ENCODE data around the gene PKN1.
A peak's percentile ranks its signal among the peaks of the same experiment; 100 is the strongest.

Gene PKN1

DNA sequence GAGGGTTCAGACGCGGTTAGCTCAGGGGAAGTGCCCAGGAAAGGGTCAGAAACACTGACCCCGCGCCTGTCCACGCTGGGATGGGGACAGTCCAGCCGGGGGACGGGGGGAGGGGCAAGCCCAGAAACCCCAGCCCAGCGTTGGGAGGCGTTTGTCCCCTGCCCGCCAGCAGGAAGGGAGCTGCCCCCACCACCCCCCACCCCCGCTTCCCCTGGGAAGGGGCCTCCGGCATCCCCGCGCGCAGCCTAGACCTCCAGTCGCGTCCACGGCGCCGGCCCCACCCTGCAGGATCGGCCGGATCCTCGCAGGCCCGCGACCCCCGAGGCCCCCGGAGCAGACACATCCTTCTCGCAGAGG lies 62.5 kb downstream of the PKN1 start:
- peaks cover 13% of the 10 kb centered on the region for H3K79me2 ChIP-seq (ENCODE audit: control insufficient read depth, insufficient read depth, low read length, poor library complexity)
- peak overlapping the region; percentile 62 for H3K14ac ChIP-seq (ENCODE audit: low read length)
- DNase-seq, result no peak
- peaks cover 10% of the 10 kb centered on the region for H3K79me1 ChIP-seq (ENCODE audit: low read length)
- H3K27me3 ChIP-seq (ENCODE audit: insufficient read depth, low read length), result no peaks in the 10 kb centered on the region
- H3K4ac ChIP-seq (ENCODE audit: low read depth, low read length), result peak overlapping the region; percentile 90
- H3K18ac ChIP-seq (ENCODE audit: low read length), result peak overlapping the region; percentile 61
- H3K23ac ChIP-seq (ENCODE audit: low read length), result no peak overlapping the region
- peak overlapping the region; percentile 81 for H3K4me2 ChIP-seq (ENCODE audit: low read length)
- no peak overlapping the region for H3K27ac ChIP-seq (ENCODE audit: low read depth, low read length)
- WGBS (ENCODE audit: extremely low coverage, insufficient coverage, insufficient read length), result no CpG with 5 or more reads among the region's 28 CpGs
- H4K8ac ChIP-seq (ENCODE audit: low read depth, low read length), result peak overlapping the region; percentile 31
- peak overlapping the region; percentile 74 for H2AFZ ChIP-seq (ENCODE audit: insufficient read depth, low read length, poor library complexity)
- peak overlapping the region; percentile 79 for H3K4me3 ChIP-seq (ENCODE audit: low read depth, low read length)
- H4K12ac ChIP-seq (ENCODE audit: low read depth, low read length), result peak overlapping the region; percentile 45
- no peak overlapping the region for H2BK12ac ChIP-seq (ENCODE audit: low read length)
- peak overlapping the region; percentile 69 for H3K9ac ChIP-seq (ENCODE audit: low read length)
- no peak overlapping the region for H2BK120ac ChIP-seq (ENCODE audit: insufficient read depth, low read length, poor library complexity)
- peaks cover 7 to 10% of the 10 kb centered on the region in 2 experiments for H3K4me1 ChIP-seq (ENCODE audit: control insufficient read depth in 1 of 2, insufficient read depth in 2 of 2, low read length in 2 of 2)
- peaks cover 14% of the 10 kb centered on the region in 2 experiments for H3K36me3 ChIP-seq (ENCODE audit: control insufficient read depth in 1 of 2, insufficient read depth in 2 of 2, low read length in 2 of 2)
- peak overlapping the region; percentile 28 for H2AK5ac ChIP-seq (ENCODE audit: low read length)
- H2BK5ac ChIP-seq (ENCODE audit: low read depth, low read length, poor library complexity), result peak overlapping the region; percentile 15
- H4K91ac ChIP-seq (ENCODE audit: low read depth, low read length), result peak overlapping the region; percentile 74
- peaks cover 2% of the 10 kb centered on the region for H3K9me3 ChIP-seq (ENCODE audit: insufficient read depth, low read depth, low read length)

DNA sequence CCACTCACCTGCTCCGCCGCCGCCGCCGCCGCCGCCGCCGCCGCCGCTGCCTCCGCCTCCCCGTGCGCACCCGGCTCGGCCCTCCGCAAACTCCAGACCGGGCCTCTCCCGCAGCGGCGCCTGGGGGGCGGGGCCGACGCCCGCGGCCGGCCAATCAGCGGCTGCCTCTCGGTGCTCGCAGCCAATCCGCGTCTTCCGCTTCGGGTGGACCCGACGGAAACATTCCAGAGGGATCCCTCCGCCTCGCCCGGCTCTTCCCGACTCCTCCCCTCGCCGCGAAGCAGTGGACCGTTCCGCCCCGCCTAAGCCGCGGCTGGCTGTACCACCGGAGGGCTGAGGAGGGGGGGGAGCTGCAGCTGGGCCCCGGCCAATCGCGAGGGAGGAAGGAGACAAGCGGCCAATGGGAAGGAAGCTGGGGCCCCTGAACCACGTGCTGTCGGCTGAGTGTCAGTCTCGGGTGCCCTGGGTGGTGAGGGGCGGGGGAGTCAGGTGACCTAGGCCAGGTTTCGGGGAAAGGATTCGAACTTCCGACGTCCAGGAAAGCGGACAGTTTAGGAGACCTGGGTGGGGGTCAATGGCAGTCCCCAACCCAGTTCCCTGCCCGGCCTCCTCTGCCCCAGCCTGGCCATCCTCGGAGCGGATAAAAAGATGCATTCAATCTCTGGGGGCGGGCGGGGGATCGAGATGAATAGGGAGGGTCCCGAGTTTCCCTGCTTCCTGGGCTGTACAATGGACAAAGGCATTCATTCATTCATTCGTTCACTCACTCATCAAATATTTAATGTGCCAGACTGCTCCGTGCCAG lies 63.1 kb downstream of the PKN1 start, which contains the start of gene GIPC1:
TSS of gene GIPC1 (minus strand) at position 99 of the 805 bp plus-strand sequence. CDS start 13,151 bp downstream, outside the sequence.
- Histone ChIP-seq H2AFZ (ENCODE audit: insufficient read depth, low read length, poor library complexity) (peak within 1 kb of the TSS; percentile 74), H3K23ac (ENCODE audit: low read length) (no peak within 1 kb of the TSS), H4K8ac (ENCODE audit: low read depth, low read length) (peak within 1 kb of the TSS; percentile 81), H3K27ac (ENCODE audit: low read depth, low read length) (no peak within 1 kb of the TSS), H3K14ac (ENCODE audit: low read length) (peak within 1 kb of the TSS; percentile 62), H3K4me2 (ENCODE audit: low read length) (peak within 1 kb of the TSS; percentile 81), H3K4ac (ENCODE audit: low read depth, low read length) (peak within 1 kb of the TSS; percentile 98), H3K9me3 (ENCODE audit: insufficient read depth, low read depth, low read length) (peaks cover 2% of the 10 kb centered on the region), H2BK120ac (ENCODE audit: insufficient read depth, low read length, poor library complexity) (peak within 1 kb of the TSS; percentile 20), H2BK12ac (ENCODE audit: low read length) (peak within 1 kb of the TSS; percentile 51), H2BK5ac (ENCODE audit: low read depth, low read length, poor library complexity) (peak within 1 kb of the TSS; percentile 15), H3K79me2 (ENCODE audit: control insufficient read depth, insufficient read depth, low read length, poor library complexity) (peaks cover 13% of the 10 kb centered on the region), H3K27me3 (ENCODE audit: insufficient read depth, low read length) (no peaks in the 10 kb centered on the region), H4K12ac (ENCODE audit: low read depth, low read length) (peak within 1 kb of the TSS; percentile 45), H3K79me1 (ENCODE audit: low read length) (peaks cover 10% of the 10 kb centered on the region), H3K4me1 (ENCODE audit: control insufficient read depth in 1 of 2, insufficient read depth in 2 of 2, low read length in 2 of 2) (peaks cover 7 to 10% of the 10 kb centered on the region in 2 experiments), H2AK5ac (ENCODE audit: low read length) (peak within 1 kb of the TSS; percentile 28), H3K36me3 (ENCODE audit: control insufficient read depth in 1 of 2, insufficient read depth in 2 of 2, low read length in 2 of 2) (peaks cover 12 to 14% of the 10 kb centered on the region in 2 experiments), H4K91ac (ENCODE audit: low read depth, low read length) (peak within 1 kb of the TSS; percentile 75), H3K4me3 (ENCODE audit: low read depth, low read length) (peak within 1 kb of the TSS; percentile 79), H3K9ac (ENCODE audit: low read length) (peak within 1 kb of the TSS; percentile 69), H3K18ac (ENCODE audit: low read length) (peak within 1 kb of the TSS; percentile 61)
- no CpG with 5 or more reads among the region's 71 CpGs for WGBS (ENCODE audit: extremely low coverage, insufficient coverage, insufficient read length)
- peak; percentile 94 to 98 for DNase-seq

DNA sequence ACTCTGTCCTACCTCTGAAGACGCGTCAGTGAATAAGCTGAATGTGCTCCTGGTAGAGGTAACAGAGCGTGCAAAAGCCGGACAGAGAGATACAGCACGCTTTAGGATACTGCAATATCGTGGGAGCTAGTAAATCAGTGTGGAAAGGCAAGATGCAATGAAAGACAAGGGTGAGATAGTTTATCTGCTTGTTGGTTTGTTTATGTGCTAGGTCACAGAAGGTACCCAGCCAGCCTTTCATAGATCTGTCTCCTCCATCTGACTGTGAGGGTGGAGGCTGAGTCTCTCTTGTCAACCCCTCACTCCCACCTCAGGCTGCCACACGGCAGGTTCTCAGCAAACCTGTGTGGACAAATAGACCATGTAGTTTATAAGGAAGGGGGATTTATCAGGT lies 63.7 kb downstream of the PKN1 start:
- WGBS (ENCODE audit: extremely low coverage, insufficient coverage, insufficient read length), result no CpG with 5 or more reads among the region's 7 CpGs
- peak overlapping the region; percentile 20 for H2BK120ac ChIP-seq (ENCODE audit: insufficient read depth, low read length, poor library complexity)
- H3K4me1 ChIP-seq (ENCODE audit: control insufficient read depth in 1 of 2, insufficient read depth in 2 of 2, low read length in 2 of 2), result peaks cover 7 to 10% of the 10 kb centered on the region in 2 experiments
- peak overlapping the region; percentile 81 for H4K8ac ChIP-seq (ENCODE audit: low read depth, low read length)
- DNase-seq, result peak in 1 of 2 donors; percentile 39
- no peak overlapping the region for H2AK5ac ChIP-seq (ENCODE audit: low read length)
- no peak overlapping the region for H3K4me2 ChIP-seq (ENCODE audit: low read length)
- H3K14ac ChIP-seq (ENCODE audit: low read length), result no peak overlapping the region
- H3K4me3 ChIP-seq (ENCODE audit: low read depth, low read length), result no peak overlapping the region
- peaks cover 13% of the 10 kb centered on the region for H3K79me2 ChIP-seq (ENCODE audit: control insufficient read depth, insufficient read depth, low read length, poor library complexity)
- no peaks in the 10 kb centered on the region for H3K9me3 ChIP-seq (ENCODE audit: insufficient read depth, low read depth, low read length)
- H4K91ac ChIP-seq (ENCODE audit: low read depth, low read length), result peak overlapping the region; percentile 75
- H2BK5ac ChIP-seq (ENCODE audit: low read depth, low read length, poor library complexity), result no peak overlapping the region
- H2AFZ ChIP-seq (ENCODE audit: insufficient read depth, low read length, poor library complexity), result peak overlapping the region; percentile 27
- H3K27me3 ChIP-seq (ENCODE audit: insufficient read depth, low read length), result no peaks in the 10 kb centered on the region
- H3K9ac ChIP-seq (ENCODE audit: low read length), result no peak overlapping the region
- H3K79me1 ChIP-seq (ENCODE audit: low read length), result peaks cover 10% of the 10 kb centered on the region
- peaks cover 7 to 8% of the 10 kb centered on the region in 2 experiments for H3K36me3 ChIP-seq (ENCODE audit: control insufficient read depth in 1 of 2, insufficient read depth in 2 of 2, low read length in 2 of 2)
- no peak overlapping the region for H3K4ac ChIP-seq (ENCODE audit: low read depth, low read length)
- no peak overlapping the region for H3K23ac ChIP-seq (ENCODE audit: low read length)
- H2BK12ac ChIP-seq (ENCODE audit: low read length), result peak overlapping the region; percentile 16
- H3K27ac ChIP-seq (ENCODE audit: low read depth, low read length), result no peak overlapping the region
- no peak overlapping the region for H3K18ac ChIP-seq (ENCODE audit: low read length)
- no peak overlapping the region for H4K12ac ChIP-seq (ENCODE audit: low read depth, low read length)

DNA sequence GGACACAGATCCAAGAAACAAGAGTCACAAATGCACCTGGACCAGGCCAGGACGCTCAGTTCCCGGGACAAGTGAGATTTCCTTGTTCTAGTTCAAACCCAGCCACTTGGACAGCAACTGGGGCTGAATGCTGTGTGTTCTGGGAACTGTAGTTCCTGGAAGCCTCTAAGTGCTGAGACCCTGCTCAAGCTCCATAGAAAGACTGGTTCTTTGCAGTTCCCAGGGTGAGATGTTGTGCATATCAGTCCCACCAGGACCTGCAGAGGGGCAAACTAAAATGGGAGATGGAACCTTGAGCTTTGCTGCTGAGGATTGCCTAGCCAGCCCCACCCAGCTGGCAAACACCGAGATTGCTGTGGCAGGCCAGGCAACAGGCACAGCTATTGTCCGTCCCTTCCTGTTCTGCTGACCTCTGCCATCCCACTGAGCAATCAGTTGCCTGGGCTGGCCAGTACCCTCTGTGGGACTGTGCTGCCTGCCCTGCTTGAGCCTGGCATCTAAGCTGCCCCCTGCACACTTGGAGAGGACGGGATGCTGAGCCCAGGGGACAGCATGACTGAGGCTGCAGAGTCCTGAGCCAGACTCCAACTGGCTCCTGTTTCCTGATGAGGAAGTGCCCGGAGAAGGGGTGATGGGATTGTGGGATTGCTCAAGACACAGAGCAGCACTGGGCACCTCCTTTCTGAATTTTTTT lies 64.3 kb downstream of the PKN1 start:
- WGBS (ENCODE audit: extremely low coverage, insufficient coverage, insufficient read length), result no CpG with 5 or more reads among the region's 6 CpGs

More for the DNA sequence above, 64.3 kb downstream of the PKN1 start:
- Histone ChIP-seq H4K91ac (ENCODE audit: low read depth, low read length) (peak overlapping the region; percentile 8), H3K4me1 (ENCODE audit: control insufficient read depth in 1 of 2, insufficient read depth in 2 of 2, low read length in 2 of 2) (peaks cover 11 to 13% of the 10 kb centered on the region in 2 experiments), H3K79me2 (ENCODE audit: control insufficient read depth, insufficient read depth, low read length, poor library complexity) (peaks cover 13% of the 10 kb centered on the region), H3K27me3 (ENCODE audit: insufficient read depth, low read length) (no peaks in the 10 kb centered on the region), H4K8ac (ENCODE audit: low read depth, low read length) (no peak overlapping the region), H3K4me2 (ENCODE audit: low read length) (no peak overlapping the region), H3K4me3 (ENCODE audit: low read depth, low read length) (peak overlapping the region; percentile 5), H3K79me1 (ENCODE audit: low read length) (peaks cover 12% of the 10 kb centered on the region), H2AK5ac (ENCODE audit: low read length) (peak overlapping the region; percentile 81), H3K18ac (ENCODE audit: low read length) (no peak overlapping the region), H3K14ac (ENCODE audit: low read length) (no peak overlapping the region), H3K4ac (ENCODE audit: low read depth, low read length) (no peak overlapping the region), H4K12ac (ENCODE audit: low read depth, low read length) (no peak overlapping the region), H3K23ac (ENCODE audit: low read length) (no peak overlapping the region), H3K9me3 (ENCODE audit: insufficient read depth, low read depth, low read length) (no peaks in the 10 kb centered on the region), H3K36me3 (ENCODE audit: control insufficient read depth in 1 of 2, insufficient read depth in 2 of 2, low read length in 2 of 2) (peaks cover 7 to 8% of the 10 kb centered on the region in 2 experiments), H2BK120ac (ENCODE audit: insufficient read depth, low read length, poor library complexity) (no peak overlapping the region), H2BK5ac (ENCODE audit: low read depth, low read length, poor library complexity) (no peak overlapping the region), H2BK12ac (ENCODE audit: low read length) (no peak overlapping the region), H3K9ac (ENCODE audit: low read length) (no peak overlapping the region), H3K27ac (ENCODE audit: low read depth, low read length) (no peak overlapping the region), H2AFZ (ENCODE audit: insufficient read depth, low read length, poor library complexity) (no peak overlapping the region)
- no peak for DNase-seq

Data from trophoblast cell (in vitro differentiated cells and primary cell).